SK-N-SH (cell line): ENCODE measurements around the gene MXI1. TPM values are rescaled to one million over a fixed set of nuclear protein-coding genes. Genes with fewer than 3 reads are reported as not detected.
A peak's percentile ranks its signal among the peaks of the same experiment; 100 is the strongest.

Experiments
- CTCF ChIA-PET: fragments of 300-600, 350-600 bp; formaldehyde crosslinking; extraction: SDS; loops from one replicate; lab custom pipeline; 2021; lab: Yijun Ruan, JAX
- POLR2A ChIA-PET: fragments of 350-600 bp; sonication (Branson Sonifier 250); formaldehyde crosslinking; extraction: SDS; loops from one replicate; lab custom pipeline; 2020; ENCODE audit warnings: antibody characterized with exemption, inconsistent platforms; lab: Yijun Ruan, JAX
- DNase-seq: peaks from one replicate; pipeline ENCODE4 v3.0.0; 2012
- H2AFZ ChIP-seq: fragments of 200-600 bp; sonication (generic); 2 replicates; pipeline ENCODE4 v1.8.1; 2016; ENCODE audit warnings: antibody characterized with exemption, mild to moderate bottlenecking, low read depth
- H3F3A ChIP-seq: fragments of 200-600 bp; sonication (generic); replicated peaks from 2 replicates; pipeline ENCODE3; 2016; ENCODE audit warnings: antibody characterized with exemption, mild to moderate bottlenecking; ENCODE audit not compliant: insufficient read depth
- H3K27ac ChIP-seq, 2 experiments: fragments of 200-500 bp in 1 of 2; fragments of 200-600 bp in 1 of 2; sonication (Bioruptor generic) in 1 of 2; sonication (generic), shearing (Covaris generic) in 1 of 2; 2 replicates each; pipeline versions ENCODE4 v1.5.1 to v1.6.1; 2014 to 2016; ENCODE audit warnings: low read depth in 2 of 2, inconsistent platforms in 1 of 2, low read length in 1 of 2, mild to moderate bottlenecking in 1 of 2, mixed read lengths in 1 of 2
- H3K27me3 ChIP-seq: fragments of 200-600 bp; sonication (generic), shearing (Covaris generic); 2 replicates; pipeline ENCODE4 v1.6.1; 2016; ENCODE audit warnings: mixed run types; ENCODE audit not compliant: insufficient read depth
- H3K36me3 ChIP-seq, 2 experiments: fragments of 200-500 bp in 1 of 2; fragments of 200-600 bp in 1 of 2; sonication (Bioruptor generic) in 1 of 2; sonication (generic) in 1 of 2; replicated peaks in 1 of 2; 2 replicates each; pipeline versions ENCODE3 to v1.5.1; 2014 to 2016; ENCODE audit warnings: low read length in 1 of 2, mild to moderate bottlenecking in 1 of 2; ENCODE audit not compliant: insufficient read depth in 2 of 2, control insufficient read depth in 1 of 2
- H3K4me1 ChIP-seq, 2 experiments: fragments of 200-500 bp in 1 of 2; fragments of 200-600 bp in 1 of 2; sonication (Bioruptor generic) in 1 of 2; sonication (generic), shearing (Covaris generic) in 1 of 2; 2 replicates each; pipeline versions ENCODE4 v1.5.1 to v1.6.1; 2014 to 2016; ENCODE audit warnings: low read depth in 1 of 2, low read length in 1 of 2, mixed run types in 1 of 2; ENCODE audit not compliant: insufficient read depth in 2 of 2, control insufficient read depth in 1 of 2
- H3K4me2 ChIP-seq: fragments of 200-600 bp; sonication (generic), shearing (Covaris generic); 2 replicates; pipeline ENCODE4 v1.6.1; 2017; ENCODE audit warnings: mixed run types
- H3K4me3 ChIP-seq, 2 experiments: fragments of 200-500 bp in 1 of 2; fragments of 200-600 bp in 1 of 2; sonication (Bioruptor generic) in 1 of 2; sonication (generic), shearing (Covaris generic) in 1 of 2; 2 replicates each; pipeline versions ENCODE4 v1.5.1 to v1.8.1; 2014 to 2016; ENCODE audit warnings: low read depth in 2 of 2, inconsistent platforms in 1 of 2, low read length in 1 of 2, mild to moderate bottlenecking in 1 of 2, mixed read lengths in 1 of 2, moderate library complexity in 1 of 2
- H3K79me2 ChIP-seq: fragments of 200-600 bp; sonication (generic); 2 replicates; pipeline ENCODE4 v1.8.1; 2017; ENCODE audit warnings: mild to moderate bottlenecking; ENCODE audit not compliant: insufficient read depth
- H3K9ac ChIP-seq: fragments of 200-600 bp; sonication (generic); 2 replicates; pipeline ENCODE4 v1.6.1; 2017; ENCODE audit warnings: mixed run types
- H3K9me2 ChIP-seq: fragments of 200-600 bp; sonication (generic); 2 replicates; pipeline ENCODE4 v1.6.1; 2017; ENCODE audit warnings: mixed run types
- H3K9me3 ChIP-seq: fragments of 200-600 bp; sonication (generic); 2 replicates; pipeline ENCODE4 v1.6.1; 2017; ENCODE audit warnings: mixed run types, mild to moderate bottlenecking, moderate library complexity
- H4K20me1 ChIP-seq: fragments of 200-600 bp; sonication (generic); 2 replicates; pipeline ENCODE4 v1.6.1; 2017; ENCODE audit warnings: mild to moderate bottlenecking, mixed run types; ENCODE audit not compliant: insufficient read depth
- CHD2 ChIP-seq: fragments of 150-350 bp; IDR thresholded peaks from 2 replicates; pipeline ENCODE4 v1.6.1; 2018; ENCODE audit warnings: low read length; ENCODE audit not compliant: partially characterized antibody
- ELF1 ChIP-seq: IDR thresholded peaks from 2 replicates; pipeline ENCODE4 v1.4.0; 2012
- EP300 ChIP-seq, 2 experiments: IDR thresholded peaks; 2 replicates each; pipeline versions ENCODE4 v1.4.0 to v1.6.1; 2012; ENCODE audit warnings: borderline replicate concordance in 1 of 2, low read depth in 1 of 2, low read length in 1 of 2
- EZH2phosphoT487 ChIP-seq: fragments of 200-600 bp; sonication (generic); IDR thresholded peaks from 2 replicates; pipeline ENCODE4 v1.6.1; 2017; ENCODE audit warnings: low read depth, mixed run types, mild to moderate bottlenecking, antibody characterized with exemption, moderate library complexity, borderline replicate concordance
- FOSL2 ChIP-seq: IDR thresholded peaks from 2 replicates; pipeline ENCODE4 v1.4.0; 2012; ENCODE audit warnings: low read depth, mild to moderate bottlenecking, moderate library complexity, borderline replicate concordance
- FOXJ3 ChIP-seq: sonication (generic); formaldehyde crosslinking; IDR thresholded peaks from 2 replicates; pipeline ENCODE4 v1.5.1; 2020; ENCODE audit warnings: mild to moderate bottlenecking, missing genetic modification reagents
- GABPA ChIP-seq: IDR thresholded peaks from 2 replicates; pipeline ENCODE4 v1.4.0; 2012; ENCODE audit warnings: low read depth, mild to moderate bottlenecking
- GATA2 ChIP-seq: sonication (generic); formaldehyde crosslinking; IDR thresholded peaks from 2 replicates; pipeline ENCODE4 v1.5.0; 2020; ENCODE audit warnings: mild to moderate bottlenecking, missing genetic modification reagents
- JUND ChIP-seq: IDR thresholded peaks from 2 replicates; pipeline ENCODE4 v1.4.0; 2012
- MEF2A ChIP-seq: IDR thresholded peaks from 2 replicates; pipeline ENCODE4 v1.4.0; 2012; ENCODE audit warnings: low read depth, borderline replicate concordance
- MXI1 ChIP-seq: IDR thresholded peaks from 2 replicates; pipeline ENCODE4 v1.6.1; 2012; ENCODE audit warnings: mild to moderate bottlenecking, low read depth, low read length, improper control_type of control experiment
- RAD21 ChIP-seq: IDR thresholded peaks from 2 replicates; pipeline ENCODE4 v1.6.1; 2012; ENCODE audit warnings: mild to moderate bottlenecking, low read length
- RCOR1 ChIP-seq: fragments of 150-350 bp; IDR thresholded peaks from 2 replicates; pipeline ENCODE4 v1.6.1; 2017; ENCODE audit warnings: antibody characterized with exemption, low read length
- RXRA ChIP-seq: IDR thresholded peaks from 2 replicates; pipeline ENCODE4 v1.4.0; 2012; ENCODE audit warnings: low read depth, mild to moderate bottlenecking, borderline replicate concordance
- SIN3A ChIP-seq: IDR thresholded peaks from 2 replicates; pipeline ENCODE4 v1.6.1; 2012; ENCODE audit warnings: low read depth, mild to moderate bottlenecking, low read length, moderate library complexity, borderline replicate concordance
- TAF1 ChIP-seq: IDR thresholded peaks from 2 replicates; pipeline ENCODE4 v1.6.1; 2012; ENCODE audit warnings: low read depth, mild to moderate bottlenecking, low read length, moderate library complexity, borderline replicate concordance
- TCF12 ChIP-seq: IDR thresholded peaks from 2 replicates; pipeline ENCODE4 v1.4.0; 2012
- WGBS: methylation state at CpG from one replicate; pipeline ENCODE4 v1.1.6; 2017; ENCODE audit warnings: low lambda C conversion rate; 5-methylcytosine and 5-hydroxymethylcytosine counted together
- polyA plus RNA-seq, 3 experiments: library from polyadenylated mRNA; depleted of rRNA; stranded (reverse); fragments of >200 nt; gene quantifications; 2 replicates each; pipeline ENCODE4 v1.2.3, GENCODE V29; 2012
- TF ChIP-seq, protein P1 (sequence below): IDR thresholded peaks from 2 replicates; pipeline ENCODE4 v1.4.0; 2012; ENCODE audit warnings: low read depth, borderline replicate concordance
- TF ChIP-seq, protein P2 (sequence below): IDR thresholded peaks from 2 replicates; pipeline ENCODE4 v1.4.0; 2012; ENCODE audit warnings: low read depth, borderline replicate concordance

Gene MXI1
- polyA plus RNA-seq, 1 of the 3 experiments (the other 2 are of a cell fraction), result 13.8 TPM

DNA sequence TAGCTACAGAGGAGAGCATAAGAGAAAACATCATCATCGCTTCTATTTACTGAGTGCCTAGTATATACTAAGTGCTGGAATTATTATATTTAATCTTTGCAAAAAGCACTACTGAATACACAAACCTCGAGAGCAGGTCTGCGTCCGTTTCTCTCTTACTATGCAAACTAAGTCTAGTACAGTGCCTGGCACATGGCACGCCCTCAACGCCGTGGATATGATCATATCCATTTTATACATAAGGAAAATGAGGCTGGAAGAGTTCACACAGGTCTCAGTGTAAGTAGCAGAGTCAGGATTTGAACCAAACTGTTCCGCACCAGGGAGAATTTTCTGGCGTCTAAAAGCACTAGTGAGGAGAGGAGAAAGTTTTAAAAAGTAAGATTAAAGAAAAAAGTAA lies 17.6 kb downstream of the MXI1 start:
- Histone ChIP-seq H3K4me1 (peaks cover 0 to 14% of the 10 kb centered on the region in 2 experiments; a peak in 2 of 4 replicates), H3K36me3 (peaks cover 0 to 17% of the 10 kb centered on the region in 2 experiments), H4K20me1 (no peaks in the 10 kb centered on the region), H3K27me3 (no peaks in the 10 kb centered on the region), H3K4me3 (peak overlapping the region; percentile 57 to 83), H3K9me3 (no peaks in the 10 kb centered on the region), H3K9ac (0 out of 2 replicates have a peak overlapping the region, but pooled peaks have one; percentile 31), H2AFZ (0 out of 2 replicates have a peak overlapping the region, but pooled peaks have one; percentile 80), H3F3A (no peaks in the 10 kb centered on the region), H3K27ac (peak overlapping the region; percentile 39 to 65; a peak in 2 of 4 replicates), H3K4me2 (peak overlapping the region; percentile 74), H3K79me2 (no peaks in the 10 kb centered on the region), H3K9me2 (no peaks in the 10 kb centered on the region)
- TF ChIP-seq MEF2A (no peak), FOSL2 (no peak), EZH2phosphoT487 (no peak), RAD21 (no peak), FOXJ3 (CRISPR knock-in tag) (no peak), CHD2 (no peak), ELF1 (no peak), EP300 (IDR thresholded peaks at IDR 0.05; ENCODE audit: borderline replicate concordance in 1 of 2, low read depth in 1 of 2, low read length in 1 of 2) (no peak), JUND (no peak), TAF1 (no peak), GATA2 (no peak), RCOR1 (no peak), MXI1 (no peak), GABPA (no peak), TCF12 (no peak), SIN3A (no peak), RXRA (no peak)
- TF ChIP-seq, protein P1, sequence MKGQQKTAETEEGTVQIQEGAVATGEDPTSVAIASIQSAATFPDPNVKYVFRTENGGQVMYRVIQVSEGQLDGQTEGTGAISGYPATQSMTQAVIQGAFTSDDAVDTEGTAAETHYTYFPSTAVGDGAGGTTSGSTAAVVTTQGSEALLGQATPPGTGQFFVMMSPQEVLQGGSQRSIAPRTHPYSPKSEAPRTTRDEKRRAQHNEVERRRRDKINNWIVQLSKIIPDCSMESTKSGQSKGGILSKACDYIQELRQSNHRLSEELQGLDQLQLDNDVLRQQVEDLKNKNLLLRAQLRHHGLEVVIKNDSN, result no peak
- TF ChIP-seq, protein P2, sequence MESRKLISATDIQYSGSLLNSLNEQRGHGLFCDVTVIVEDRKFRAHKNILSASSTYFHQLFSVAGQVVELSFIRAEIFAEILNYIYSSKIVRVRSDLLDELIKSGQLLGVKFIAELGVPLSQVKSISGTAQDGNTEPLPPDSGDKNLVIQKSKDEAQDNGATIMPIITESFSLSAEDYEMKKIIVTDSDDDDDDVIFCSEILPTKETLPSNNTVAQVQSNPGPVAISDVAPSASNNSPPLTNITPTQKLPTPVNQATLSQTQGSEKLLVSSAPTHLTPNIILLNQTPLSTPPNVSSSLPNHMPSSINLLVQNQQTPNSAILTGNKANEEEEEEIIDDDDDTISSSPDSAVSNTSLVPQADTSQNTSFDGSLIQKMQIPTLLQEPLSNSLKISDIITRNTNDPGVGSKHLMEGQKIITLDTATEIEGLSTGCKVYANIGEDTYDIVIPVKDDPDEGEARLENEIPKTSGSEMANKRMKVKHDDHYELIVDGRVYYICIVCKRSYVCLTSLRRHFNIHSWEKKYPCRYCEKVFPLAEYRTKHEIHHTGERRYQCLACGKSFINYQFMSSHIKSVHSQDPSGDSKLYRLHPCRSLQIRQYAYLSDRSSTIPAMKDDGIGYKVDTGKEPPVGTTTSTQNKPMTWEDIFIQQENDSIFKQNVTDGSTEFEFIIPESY, result no peak
- WGBS, result 75% methylated on average over 9 of the region's 9 CpGs
- ChIA-PET CTCF (interaction anchor here (0.7 to 6.0 kb wide), 9 partner anchors 9 to 504 kb away, joined by 3 to 32 read pairs (median 5); partner anchors contain the start of gene MXI1), POLR2A (interaction anchor here (1.1 kb wide), 1 partner anchor 16 kb away, joined by 3 read pairs; no protein-coding TSS in a partner anchor)
- no peak for DNase-seq
